ENCODE measurements around the gene RPS6KA3.

The RPS6KA3 gene

GRCh38 chrX:20266810-20267606 is at the start of gene RPS6KA3:
RPS6KA3 (minus strand) TSS chrX:20266909; CDS start chrX:20266632, 277 bp downstream.
- Histone ChIP-seq H3K4me2 (ENCODE audit: low read length) (peak within 1 kb of the TSS; percentile 96), H2AFZ (ENCODE audit: low read depth, low read length) (peak within 1 kb of the TSS; percentile 99)

GRCh38 chrX:20315140-20315539 is 48.4 kb upstream of the RPS6KA3 start:
- Histone ChIP-seq H3K9ac (ENCODE audit: low read length) (no peak overlapping the region), H3K27ac (ENCODE audit: low read length) (peak overlapping the region; percentile 47), H3K4me3 (ENCODE audit: low read length) (no peak overlapping the region), H4K20me1 (ENCODE audit: insufficient read depth, low read length) (no peaks in the 10 kb centered on the region), H3K9me3 (ENCODE audit: insufficient read depth, low read length) (no peaks in the 10 kb centered on the region), H3K79me2 (ENCODE audit: low read length) (no peaks in the 10 kb centered on the region), H3K27me3 (ENCODE audit: low read depth, low read length) (no peaks in the 10 kb centered on the region), H2AFZ (ENCODE audit: low read depth, low read length) (no peak overlapping the region; the same call in 1 of the 2 replicates), H3K36me3 (replicated peaks; ENCODE audit: low read depth, low read length) (no peaks in the 10 kb centered on the region), H3K4me1 (ENCODE audit: low read length) (peaks cover 51% of the 10 kb centered on the region), H3K4me2 (ENCODE audit: low read length) (peak overlapping the region; percentile 44)
- TF ChIP-seq, protein P1, sequence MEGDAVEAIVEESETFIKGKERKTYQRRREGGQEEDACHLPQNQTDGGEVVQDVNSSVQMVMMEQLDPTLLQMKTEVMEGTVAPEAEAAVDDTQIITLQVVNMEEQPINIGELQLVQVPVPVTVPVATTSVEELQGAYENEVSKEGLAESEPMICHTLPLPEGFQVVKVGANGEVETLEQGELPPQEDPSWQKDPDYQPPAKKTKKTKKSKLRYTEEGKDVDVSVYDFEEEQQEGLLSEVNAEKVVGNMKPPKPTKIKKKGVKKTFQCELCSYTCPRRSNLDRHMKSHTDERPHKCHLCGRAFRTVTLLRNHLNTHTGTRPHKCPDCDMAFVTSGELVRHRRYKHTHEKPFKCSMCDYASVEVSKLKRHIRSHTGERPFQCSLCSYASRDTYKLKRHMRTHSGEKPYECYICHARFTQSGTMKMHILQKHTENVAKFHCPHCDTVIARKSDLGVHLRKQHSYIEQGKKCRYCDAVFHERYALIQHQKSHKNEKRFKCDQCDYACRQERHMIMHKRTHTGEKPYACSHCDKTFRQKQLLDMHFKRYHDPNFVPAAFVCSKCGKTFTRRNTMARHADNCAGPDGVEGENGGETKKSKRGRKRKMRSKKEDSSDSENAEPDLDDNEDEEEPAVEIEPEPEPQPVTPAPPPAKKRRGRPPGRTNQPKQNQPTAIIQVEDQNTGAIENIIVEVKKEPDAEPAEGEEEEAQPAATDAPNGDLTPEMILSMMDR (IDR thresholded peaks at IDR 0.05; ENCODE audit: low read depth, low read length) = no peak
- TF ChIP-seq EZH2phosphoT487 (IDR thresholded peaks at IDR 0.05; ENCODE audit: low read depth) = no peak

More at GRCh38 chrX:20266810-20267606, at the start of gene RPS6KA3:
- TF ChIP-seq, protein P1 (IDR thresholded peaks at IDR 0.05; ENCODE audit: low read depth, low read length) = no peak
- TF ChIP-seq EZH2phosphoT487 (IDR thresholded peaks at IDR 0.05; ENCODE audit: low read depth) = no peak
- Histone ChIP-seq H3K9me3 (ENCODE audit: insufficient read depth, low read length) (no peaks in the 10 kb centered on the region), H3K27me3 (ENCODE audit: low read depth, low read length) (no peaks in the 10 kb centered on the region), H3K4me3 (ENCODE audit: low read length) (peak within 1 kb of the TSS; percentile 97), H3K79me2 (ENCODE audit: low read length) (peaks cover 44% of the 10 kb centered on the region), H3K9ac (ENCODE audit: low read length) (peak within 1 kb of the TSS; percentile 96), H3K27ac (ENCODE audit: low read length) (peak within 1 kb of the TSS; percentile 63), H3K36me3 (replicated peaks; ENCODE audit: low read depth, low read length) (peaks cover under 1% of the 10 kb centered on the region), H3K4me1 (ENCODE audit: low read length) (peaks cover 18% of the 10 kb centered on the region), H4K20me1 (ENCODE audit: insufficient read depth, low read length) (peaks cover 31% of the 10 kb centered on the region)

GRCh38 chrX:20313899-20314298 is 47.2 kb upstream of the RPS6KA3 start:
- no peaks in the 10 kb centered on the region for H3K27me3 ChIP-seq (ENCODE audit: low read depth, low read length)
- peak overlapping the region; percentile 47; the same call in 1 of the 2 replicates for H3K27ac ChIP-seq (ENCODE audit: low read length)
- no peak overlapping the region for H3K9ac ChIP-seq (ENCODE audit: low read length)
- H3K36me3 ChIP-seq (replicated peaks; ENCODE audit: low read depth, low read length) = no peaks in the 10 kb centered on the region
- H3K4me3 ChIP-seq (ENCODE audit: low read length) = no peak overlapping the region
- no peaks in the 10 kb centered on the region for H3K9me3 ChIP-seq (ENCODE audit: insufficient read depth, low read length)
- H4K20me1 ChIP-seq (ENCODE audit: insufficient read depth, low read length) = no peaks in the 10 kb centered on the region
- peak overlapping the region; percentile 37 for H3K4me2 ChIP-seq (ENCODE audit: low read length)
- TF ChIP-seq, protein P1 (IDR thresholded peaks at IDR 0.05; ENCODE audit: low read depth, low read length) = no peak
- TF ChIP-seq EZH2phosphoT487 (IDR thresholded peaks at IDR 0.05; ENCODE audit: low read depth) = no peak
- H2AFZ ChIP-seq (ENCODE audit: low read depth, low read length) = no peak overlapping the region
- H3K4me1 ChIP-seq (ENCODE audit: low read length) = peaks cover 51% of the 10 kb centered on the region
- no peaks in the 10 kb centered on the region for H3K79me2 ChIP-seq (ENCODE audit: low read length)

GRCh38 chrX:20312018-20312417 is 45.3 kb upstream of the RPS6KA3 start:
- Histone ChIP-seq H3K9ac (ENCODE audit: low read length) (no peak overlapping the region), H3K27me3 (ENCODE audit: low read depth, low read length) (no peaks in the 10 kb centered on the region), H3K4me3 (ENCODE audit: low read length) (0 out of 2 replicates have a peak overlapping the region, but pooled peaks have one; percentile 16), H3K27ac (ENCODE audit: low read length) (peak overlapping the region; percentile 48), H3K79me2 (ENCODE audit: low read length) (no peaks in the 10 kb centered on the region), H3K9me3 (ENCODE audit: insufficient read depth, low read length) (no peaks in the 10 kb centered on the region), H2AFZ (ENCODE audit: low read depth, low read length) (no peak overlapping the region), H3K4me1 (ENCODE audit: low read length) (peaks cover 51% of the 10 kb centered on the region), H3K36me3 (replicated peaks; ENCODE audit: low read depth, low read length) (no peaks in the 10 kb centered on the region), H4K20me1 (ENCODE audit: insufficient read depth, low read length) (no peaks in the 10 kb centered on the region), H3K4me2 (ENCODE audit: low read length) (peak overlapping the region; percentile 74)
- TF ChIP-seq, protein P1 (IDR thresholded peaks at IDR 0.05; ENCODE audit: low read depth, low read length) = no peak
- no peak for TF ChIP-seq EZH2phosphoT487 (IDR thresholded peaks at IDR 0.05; ENCODE audit: low read depth)

Data from OCI-LY3 (cell line).